Stimulated activated memory B cell treated with anti-CD40 and anti-IgM and Interleukin-4, amounts not matched to agents 10 μg/mL and 1 μg/mL and 100 μg/mL, for 72 hours (primary cell): Measurements from ENCODE around the gene LST1.

ENCODE experiments used
- ATAC-seq: fragments of 150-1000 bp; cut with Tn5 transposase; 2 replicates; pipeline ENCODE4 v1.10.0; 2021
- H3K27ac Mint-ChIP-seq: one replicate; pipeline ENCODE4 v1.8.0; 2022; ENCODE audit warnings: mild to moderate bottlenecking, mixed read lengths
- H3K27me3 Mint-ChIP-seq: one replicate; pipeline ENCODE4 v1.8.0; 2022; ENCODE audit warnings: mixed read lengths
- H3K36me3 Mint-ChIP-seq: one replicate; pipeline ENCODE4 v1.8.0; 2022; ENCODE audit warnings: mixed read lengths
- H3K4me1 Mint-ChIP-seq: one replicate; pipeline ENCODE4 v1.8.0; 2022; ENCODE audit warnings: mixed read lengths
- H3K4me3 Mint-ChIP-seq: one replicate; pipeline ENCODE4 v1.8.0; 2022; ENCODE audit warnings: mild to moderate bottlenecking, moderate library complexity, mixed read lengths
- H3K9me3 Mint-ChIP-seq: one replicate; pipeline ENCODE4 v1.8.0; 2022; ENCODE audit warnings: mixed read lengths

LST1 gene

GRCh38 chr6:31557443-31558317, 28.4 kb upstream of the LST1 start:
- no peaks in the 10 kb centered on the region for H3K27me3 Mint-ChIP-seq
- H3K27ac Mint-ChIP-seq = peak overlapping the region; percentile 89
- no peak for ATAC-seq
- H3K9me3 Mint-ChIP-seq = no peaks in the 10 kb centered on the region
- peaks cover 75% of the 10 kb centered on the region for H3K4me1 Mint-ChIP-seq
- H3K4me3 Mint-ChIP-seq = peak overlapping the region; percentile 70
- H3K36me3 Mint-ChIP-seq = peaks cover 18% of the 10 kb centered on the region

GRCh38 chr6:31558318-31558625, 27.8 kb upstream of the LST1 start:
- H3K4me3 Mint-ChIP-seq = peak overlapping the region; percentile 70
- ATAC-seq = no peak
- no peaks in the 10 kb centered on the region for H3K27me3 Mint-ChIP-seq
- H3K9me3 Mint-ChIP-seq = no peaks in the 10 kb centered on the region
- H3K36me3 Mint-ChIP-seq = peaks cover 23% of the 10 kb centered on the region
- H3K27ac Mint-ChIP-seq = peak overlapping the region; percentile 89
- H3K4me1 Mint-ChIP-seq = peaks cover 81% of the 10 kb centered on the region

GRCh38 chr6:31558631-31559500, 27.2 kb upstream of the LST1 start:
- Mint-ChIP-seq H3K27ac (peak overlapping the region; percentile 89), H3K9me3 (no peaks in the 10 kb centered on the region), H3K27me3 (no peaks in the 10 kb centered on the region), H3K36me3 (peaks cover 28% of the 10 kb centered on the region), H3K4me3 (peak overlapping the region; percentile 70), H3K4me1 (peaks cover 87% of the 10 kb centered on the region)
- ATAC-seq = peak; percentile 73

- Mint-ChIP-seq H3K36me3 (peaks cover 32% of the 10 kb centered on the region), H3K4me1 (peaks cover 85% of the 10 kb centered on the region), H3K27ac (peak overlapping the region; percentile 89), H3K4me3 (peak overlapping the region; percentile 70), H3K9me3 (no peaks in the 10 kb centered on the region), H3K27me3 (no peaks in the 10 kb centered on the region)
- ATAC-seq = peak; percentile 13
These were observed 26.5 kb upstream of the LST1 start for GRCh38 chr6:31559606-31559957.

GRCh38 chr6:31559958-31560696, 25.9 kb upstream of the LST1 start:
- no peaks in the 10 kb centered on the region for H3K27me3 Mint-ChIP-seq
- peaks cover 37% of the 10 kb centered on the region for H3K36me3 Mint-ChIP-seq
- H3K4me1 Mint-ChIP-seq = peaks cover 87% of the 10 kb centered on the region
- peak overlapping the region; percentile 70 for H3K4me3 Mint-ChIP-seq
- peak; percentile 84 for ATAC-seq
- no peaks in the 10 kb centered on the region for H3K9me3 Mint-ChIP-seq
- H3K27ac Mint-ChIP-seq = peak overlapping the region; percentile 89

- Mint-ChIP-seq H3K4me3 (peak overlapping the region; percentile 58), H3K27ac (peak overlapping the region; percentile 89), H3K9me3 (no peaks in the 10 kb centered on the region), H3K4me1 (peaks cover 92% of the 10 kb centered on the region), H3K36me3 (peaks cover 43% of the 10 kb centered on the region), H3K27me3 (no peaks in the 10 kb centered on the region)
- no peak for ATAC-seq
These were observed 25.4 kb upstream of the LST1 start for GRCh38 chr6:31560697-31561058.

GRCh38 chr6:31567531-31568370, 18.3 kb upstream of the LST1 start:
- H3K36me3 Mint-ChIP-seq = peaks cover 27% of the 10 kb centered on the region
- peaks cover 81% of the 10 kb centered on the region for H3K4me1 Mint-ChIP-seq
- peak; percentile 29 for ATAC-seq
- H3K27me3 Mint-ChIP-seq = no peaks in the 10 kb centered on the region
- peak overlapping the region; percentile 78 for H3K27ac Mint-ChIP-seq
- peak overlapping the region; percentile 72 for H3K4me3 Mint-ChIP-seq
- H3K9me3 Mint-ChIP-seq = no peaks in the 10 kb centered on the region

- peak; percentile 88 for ATAC-seq
- no peaks in the 10 kb centered on the region for H3K27me3 Mint-ChIP-seq
- peaks cover 25% of the 10 kb centered on the region for H3K36me3 Mint-ChIP-seq
- peak overlapping the region; percentile 72 for H3K4me3 Mint-ChIP-seq
- peak overlapping the region; percentile 78 for H3K27ac Mint-ChIP-seq
- H3K4me1 Mint-ChIP-seq = peaks cover 81% of the 10 kb centered on the region
- H3K9me3 Mint-ChIP-seq = no peaks in the 10 kb centered on the region
These were observed 17.5 kb upstream of the LST1 start for GRCh38 chr6:31568537-31568961.

GRCh38 chr6:31569861-31570536, 16.1 kb upstream of the LST1 start:
- Mint-ChIP-seq H3K9me3 (no peaks in the 10 kb centered on the region), H3K4me1 (peaks cover 84% of the 10 kb centered on the region), H3K36me3 (peaks cover 14% of the 10 kb centered on the region), H3K27me3 (no peaks in the 10 kb centered on the region), H3K4me3 (peak overlapping the region; percentile 11), H3K27ac (peak overlapping the region; percentile 78)
- no peak for ATAC-seq

- Mint-ChIP-seq H3K27me3 (no peaks in the 10 kb centered on the region), H3K27ac (peak within 1 kb of the TSS; percentile 92), H3K4me3 (peak within 1 kb of the TSS; percentile 90), H3K36me3 (peaks cover 24% of the 10 kb centered on the region), H3K9me3 (no peaks in the 10 kb centered on the region), H3K4me1 (peaks cover 95% of the 10 kb centered on the region)
- ATAC-seq = peak; percentile 66
These were observed 13.8 kb upstream of the LST1 start, which contains the start of gene LTA for GRCh38 chr6:31572041-31572911. Gene LTA (plus strand): TSS chr6:31572289. CDS start chr6:31572743, 454 bp downstream.

GRCh38 chr6:31573239-31574105, 12.6 kb upstream of the LST1 start:
- H3K36me3 Mint-ChIP-seq = peaks cover 28% of the 10 kb centered on the region

More at GRCh38 chr6:31573239-31574105, 12.6 kb upstream of the LST1 start:
- Mint-ChIP-seq H3K27me3 (no peaks in the 10 kb centered on the region), H3K27ac (peak overlapping the region; percentile 92), H3K9me3 (no peaks in the 10 kb centered on the region), H3K4me1 (peaks cover 89% of the 10 kb centered on the region), H3K4me3 (peak overlapping the region; percentile 90)
- no peak for ATAC-seq
